ENCODE results near the gene SUFU.

SUFU gene

GRCh38 chr10:102549549-102549948 lies 45.8 kb downstream of the SUFU start:
- no peak for DNase-seq (ENCODE audit: low read depth in 2 of 2)

- no peak for DNase-seq (ENCODE audit: low read depth in 2 of 2)
Measured at GRCh38 chr10:102550636-102551210, 47.0 kb downstream of the SUFU start.

GRCh38 chr10:102552533-102552932 lies 48.8 kb downstream of the SUFU start:
- no peak for DNase-seq (ENCODE audit: low read depth in 2 of 2)

- DNase-seq (ENCODE audit: low read depth in 2 of 2) = no peak
Measured at GRCh38 chr10:102553771-102554170, 50.0 kb downstream of the SUFU start.

GRCh38 chr10:102554531-102554930 lies 50.8 kb downstream of the SUFU start:
- DNase-seq (ENCODE audit: low read depth in 2 of 2) = no peak

GRCh38 chr10:102555781-102556328 lies 52.1 kb downstream of the SUFU start:
- no peak for DNase-seq (ENCODE audit: low read depth in 2 of 2)

GRCh38 chr10:102557569-102557968 lies 53.8 kb downstream of the SUFU start:
- no peak for DNase-seq (ENCODE audit: low read depth in 2 of 2)

- DNase-seq (ENCODE audit: low read depth in 2 of 2) = no peak
Measured at GRCh38 chr10:102559764-102560163, 56.0 kb downstream of the SUFU start.

- DNase-seq (ENCODE audit: low read depth in 2 of 2) = no peak
Measured at GRCh38 chr10:102564209-102564834, 60.5 kb downstream of the SUFU start.

- no peak for DNase-seq (ENCODE audit: low read depth in 2 of 2)
Measured at GRCh38 chr10:102565793-102566192, 62.0 kb downstream of the SUFU start.

GRCh38 chr10:102578782-102579181 lies 75.0 kb downstream of the SUFU start:
- no peak for DNase-seq (ENCODE audit: low read depth in 2 of 2)

- DNase-seq (ENCODE audit: low read depth in 2 of 2) = no peak
Measured at GRCh38 chr10:102579328-102579727, 75.6 kb downstream of the SUFU start.

- no peak for DNase-seq (ENCODE audit: low read depth in 2 of 2)
Measured at GRCh38 chr10:102580230-102580629, 76.5 kb downstream of the SUFU start.

- no peak for DNase-seq (ENCODE audit: low read depth in 2 of 2)
Measured at GRCh38 chr10:102581401-102581800, 77.6 kb downstream of the SUFU start.

- no peak for DNase-seq (ENCODE audit: low read depth in 2 of 2)
Measured at GRCh38 chr10:102581981-102582580, 78.3 kb downstream of the SUFU start.

- peak; percentile 67 to 73 for DNase-seq (ENCODE audit: low read depth in 2 of 2)
Measured at GRCh38 chr10:102583435-102584417, 80.0 kb downstream of the SUFU start.

- DNase-seq (ENCODE audit: low read depth in 2 of 2) = no peak
Measured at GRCh38 chr10:102585026-102585425, 81.3 kb downstream of the SUFU start.

- no peak for DNase-seq (ENCODE audit: low read depth in 2 of 2)
Measured at GRCh38 chr10:102586858-102587257, 83.1 kb downstream of the SUFU start.

GRCh38 chr10:102588875-102589274 lies 85.1 kb downstream of the SUFU start:
- DNase-seq (ENCODE audit: low read depth in 2 of 2) = no peak

GRCh38 chr10:102593074-102593803 lies 89.5 kb downstream of the SUFU start:
- DNase-seq (ENCODE audit: low read depth in 2 of 2) = no peak

- DNase-seq (ENCODE audit: low read depth in 2 of 2) = no peak
Measured at GRCh38 chr10:102593804-102594079, 90.0 kb downstream of the SUFU start.

GRCh38 chr10:102595293-102595692 lies 91.5 kb downstream of the SUFU start:
- DNase-seq (ENCODE audit: low read depth in 2 of 2) = no peak

Data from stimulated activated CD8-positive, alpha-beta memory T cell treated with anti-CD3 and anti-CD28 coated beads, Interleukin-2, amount 100 ng/mL, for 48 hours (primary cell).